ENCODE results near the gene ABHD12B.

DNA sequence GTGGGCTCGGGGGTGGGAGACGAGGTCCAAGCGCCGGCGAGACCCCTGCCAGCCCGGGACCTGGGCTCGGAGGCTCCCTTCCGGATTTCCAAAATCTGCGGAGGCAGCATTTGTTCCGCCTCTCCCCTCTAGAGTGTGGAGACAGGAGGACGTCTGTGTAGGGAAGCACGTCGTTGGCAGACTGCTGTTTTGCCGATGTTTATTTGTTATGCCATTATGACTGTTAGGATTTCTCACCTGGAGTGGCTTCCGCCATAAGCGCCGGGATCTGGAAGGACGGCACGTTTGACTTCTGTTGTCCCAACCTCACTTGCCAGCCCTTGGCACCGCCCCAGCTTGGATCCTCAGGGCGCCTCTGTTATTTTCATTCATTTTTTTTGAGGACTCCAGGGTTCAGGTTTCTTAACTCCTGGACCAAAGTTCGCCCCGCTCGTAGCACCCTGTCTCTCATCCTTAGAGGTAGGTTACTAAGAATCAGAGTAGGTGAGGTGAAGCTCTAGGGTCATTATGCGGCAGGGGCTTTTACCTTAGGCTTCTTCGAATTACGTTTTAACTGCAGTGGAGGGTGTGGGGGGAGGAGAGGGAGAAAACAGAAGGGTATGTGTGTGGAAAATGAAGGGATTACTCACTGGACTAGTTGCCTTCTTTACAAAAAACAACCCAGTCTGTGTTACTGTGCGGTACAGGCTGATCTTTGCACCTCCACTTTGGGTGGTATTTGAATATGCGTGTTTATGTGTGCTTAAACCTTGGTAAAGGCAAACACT, 73.0 kb downstream of the ABHD12B start:
- TF ChIP-seq EZH2 (IDR thresholded peaks at IDR 0.05) (no peak), POLR2AphosphoS5 (IDR thresholded peaks at IDR 0.05; ENCODE audit: borderline replicate concordance, low read depth, low read length) (no peak), FOXP2 (optimal IDR thresholded peaks at IDR 0.05; ENCODE audit: control extremely low read depth, extremely low read length, insufficient read depth) (no peak)

Measured in SK-N-MC (cell line).